NCI-H1092 (cell line): Measurements from ENCODE around the gene L3MBTL2.
"Not testable (repeated sequence)": the region's sequence is repeated elsewhere in the genome, so short reads cannot be mapped to it uniquely, and the experiment has no call there.

Experiments used
- DNase-seq: peaks from one replicate; lab custom pipeline; 2025; lab: John Stamatoyannopoulos, UW

L3MBTL2 gene

GRCh38 chr22:41241133-41241676 is 36.1 kb downstream of the L3MBTL2 start:
- DNase-seq: no peak

GRCh38 chr22:41242396-41243117 is 37.4 kb downstream of the L3MBTL2 start:
- no peak for DNase-seq

GRCh38 chr22:41243361-41243760 is 38.2 kb downstream of the L3MBTL2 start:
- no peak for DNase-seq

GRCh38 chr22:41245917-41246499 is 40.9 kb downstream of the L3MBTL2 start:
- DNase-seq: no peak

- no peak for DNase-seq
Measured at GRCh38 chr22:41247703-41248102, 42.6 kb downstream of the L3MBTL2 start.

GRCh38 chr22:41248314-41248713 is 43.2 kb downstream of the L3MBTL2 start:
- no peak for DNase-seq

GRCh38 chr22:41248758-41249157 is 43.6 kb downstream of the L3MBTL2 start:
- no peak for DNase-seq

GRCh38 chr22:41249442-41249841 is 44.3 kb downstream of the L3MBTL2 start:
- no peak for DNase-seq

GRCh38 chr22:41250127-41250526 is 45.0 kb downstream of the L3MBTL2 start:
- no peak for DNase-seq

GRCh38 chr22:41252365-41252764 is 47.3 kb downstream of the L3MBTL2 start:
- no peak for DNase-seq

- no peak for DNase-seq
Measured at GRCh38 chr22:41254230-41254629, 49.1 kb downstream of the L3MBTL2 start.

GRCh38 chr22:41256254-41257253 is 51.4 kb downstream of the L3MBTL2 start:
- no peak for DNase-seq

GRCh38 chr22:41257696-41258095 is 52.6 kb downstream of the L3MBTL2 start:
- DNase-seq: no peak

GRCh38 chr22:41259756-41260155 is 54.6 kb downstream of the L3MBTL2 start:
- DNase-seq: not testable (repeated sequence)

GRCh38 chr22:41260871-41261270 is 55.8 kb downstream of the L3MBTL2 start:
- no peak for DNase-seq

- no peak for DNase-seq
Measured at GRCh38 chr22:41261541-41262249, 56.6 kb downstream of the L3MBTL2 start.

GRCh38 chr22:41262250-41262765 is 57.2 kb downstream of the L3MBTL2 start:
- DNase-seq: no peak

GRCh38 chr22:41263704-41264103 is 58.6 kb downstream of the L3MBTL2 start:
- DNase-seq: no peak

GRCh38 chr22:41264408-41264941 is 59.4 kb downstream of the L3MBTL2 start:
- DNase-seq: no peak

GRCh38 chr22:41267958-41268357 is 62.8 kb downstream of the L3MBTL2 start:
- no peak for DNase-seq

- no peak for DNase-seq
Measured at GRCh38 chr22:41271787-41272186, 66.7 kb downstream of the L3MBTL2 start.
